Panc1 (cell line): ENCODE data around the gene DCTD. TPM values are rescaled to one million over a fixed set of nuclear protein-coding genes. Genes with fewer than 3 reads are reported as not detected.
A peak's percentile ranks its signal among the peaks of the same experiment; 100 is the strongest.

Source experiments
- ATAC-seq: fragments of 200-7000 bp; cut with Tn5 transposase; 2 replicates; pipeline ENCODE4 v1.9.1; 2020; ENCODE audit warnings: mild to moderate bottlenecking, moderate library complexity
- BruUV-seq: library from RNA; stranded (reverse); fragments of 400-500 nt; replicated peaks from 2 replicates; lab custom pipeline; 2021; lab: Mats Ljungman, UMichigan
- CTCF ChIA-PET: fragments of 300-600 bp; sonication (Branson Sonifier 250); formaldehyde crosslinking; loops from one replicate; lab custom pipeline; 2022; ENCODE audit warnings: antibody characterized with exemption; lab: Charles Lee
- POLR2A ChIA-PET: fragments of 300-600 bp; sonication (Branson Sonifier 250); formaldehyde crosslinking; loops from one replicate; lab custom pipeline; 2022; ENCODE audit warnings: antibody characterized with exemption; lab: Charles Lee
- DNase-seq: peaks from one replicate; pipeline ENCODE4 v3.0.0-alpha.2; 2010; ENCODE audit warnings: low read depth, low spot score
- H3K27ac ChIP-seq: 2 replicates; pipeline ENCODE4 v1.5.1; 2011; ENCODE audit warnings: mild to moderate bottlenecking, low read length, inconsistent platforms
- H3K27me3 ChIP-seq: fragments of 200-500 bp; sonication (Bioruptor generic); 2 replicates; pipeline ENCODE4 v1.6.0; 2014; ENCODE audit warnings: low read length, inconsistent platforms; ENCODE audit not compliant: control insufficient read depth, insufficient read depth
- H3K36me3 ChIP-seq: fragments of 200-500 bp; sonication (Bioruptor generic); 2 replicates; pipeline ENCODE4 v1.5.1; 2014; ENCODE audit warnings: inconsistent platforms, mild to moderate bottlenecking, low read length, moderate library complexity; ENCODE audit not compliant: control insufficient read depth, insufficient read depth
- H3K4me1 ChIP-seq: 2 replicates; pipeline ENCODE4 v1.5.1; 2011; ENCODE audit warnings: inconsistent platforms, mild to moderate bottlenecking, low read length, moderate library complexity; ENCODE audit not compliant: control insufficient read depth, insufficient read depth
- H3K4me3 ChIP-seq, 2 experiments: 2 replicates each; pipeline ENCODE4 v1.5.1; 2011 to 2012; ENCODE audit warnings: low read depth in 2 of 2, low read length in 2 of 2, mild to moderate bottlenecking in 2 of 2, inconsistent platforms in 1 of 2, moderate library complexity in 1 of 2
- H3K9me3 ChIP-seq: fragments of 200-500 bp; sonication (Bioruptor generic); 2 replicates; pipeline ENCODE4 v1.5.1; 2014; ENCODE audit warnings: low read depth, mild to moderate bottlenecking, inconsistent platforms, low read length, moderate library complexity; ENCODE audit not compliant: control insufficient read depth, insufficient read depth
- CTCF ChIP-seq: fragments of 450-650 bp; IDR thresholded peaks from 2 replicates; pipeline ENCODE4 v1.5.1; 2017; ENCODE audit warnings: mild to moderate bottlenecking
- POLR2AphosphoS5 ChIP-seq: IDR thresholded peaks from 2 replicates; pipeline ENCODE4 v1.6.1; 2012; ENCODE audit warnings: mild to moderate bottlenecking, low read depth, low read length, moderate library complexity
- REST ChIP-seq, 2 experiments: IDR thresholded peaks; 2 replicates each; pipeline ENCODE4 v1.6.1; 2011 to 2012; ENCODE audit warnings: low read depth in 2 of 2, control low read depth in 1 of 2, low read length in 1 of 2, mild to moderate bottlenecking in 1 of 2, moderate library complexity in 1 of 2; ENCODE audit not compliant: insufficient read depth in 1 of 2
- SIN3A ChIP-seq: IDR thresholded peaks from 2 replicates; pipeline ENCODE4 v1.6.1; 2012; ENCODE audit warnings: low read depth, mild to moderate bottlenecking, low read length, moderate library complexity, borderline replicate concordance; ENCODE audit not compliant: insufficient read depth
- TCF7L2 ChIP-seq: IDR thresholded peaks from 2 replicates; pipeline ENCODE4 v1.6.1; 2011; ENCODE audit warnings: mild to moderate bottlenecking, low read depth, low read length, inconsistent platforms
- in situ Hi-C: cut with HindIII; loops from 2 replicates; pipeline ENCODE4 v1.10.0; 2016; ENCODE audit warnings: low sequenced_read_pairs, low pct_unique_long_range_greater_than_20kb
- intact Hi-C: fragments of 100-400 bp; cut with micrococcal nuclease; formaldehyde crosslinking; loops from one replicate; pipeline ENCODE4 v1.10.0; 2022; ENCODE audit not compliant: unreplicated experiment
- total RNA-seq: library from RNA; stranded (reverse); gene quantifications from one replicate; pipeline ENCODE4 v1.2.1, GENCODE V29; 2021; ENCODE audit not compliant: unreplicated experiment

Gene DCTD
- total RNA-seq, 1 experiment from 2014 or later = 77.0 TPM

GRCh38 chr4:182880387-182881356 is 36.5 kb downstream of the DCTD start:
- no peaks in the 10 kb centered on the region for H3K4me1 ChIP-seq
- in situ Hi-C loops (no loop called here), intact Hi-C loops (no loop called here)
- no peak overlapping the region for H3K4me3 ChIP-seq
- no peak for ATAC-seq
- no peak for TF ChIP-seq TCF7L2
- H3K36me3 ChIP-seq = no peaks in the 10 kb centered on the region
- H3K27ac ChIP-seq = no peak overlapping the region
- ChIA-PET POLR2A (no interaction called here), CTCF (no interaction called here)
- no TSS peak for BruUV-seq
- H3K9me3 ChIP-seq = peaks cover 5% of the 10 kb centered on the region; the same call in 1 of the 2 replicates
- no peak for DNase-seq
- no peaks in the 10 kb centered on the region for H3K27me3 ChIP-seq

- BruUV-seq = no TSS peak
- Histone ChIP-seq H3K36me3 (no peaks in the 10 kb centered on the region), H3K27ac (no peak overlapping the region), H3K4me1 (no peaks in the 10 kb centered on the region), H3K4me3 (no peak overlapping the region), H3K27me3 (no peaks in the 10 kb centered on the region), H3K9me3 (no peaks in the 10 kb centered on the region; the same call in 1 of the 2 replicates)
- TF ChIP-seq REST (IDR thresholded peaks at IDR 0.05; ENCODE audit: insufficient read depth in 1 of 2, low read depth in 2 of 2, low read length in 1 of 2) (no peak), SIN3A (no peak), POLR2AphosphoS5 (no peak), TCF7L2 (no peak), CTCF (no peak)
- ATAC-seq (0 out of 2 replicates have a peak, but pooled peaks have one; percentile 13), DNase-seq (no peak)
- ChIA-PET POLR2A (no interaction called here), CTCF (no interaction called here)
- in situ Hi-C loops (no loop called here), intact Hi-C loops (no loop called here)
Measured at GRCh38 chr4:182879913-182880312, 37.3 kb downstream of the DCTD start.
